NCI-H524 treated with DMSO at 0.1 percent for 48 hours (cell line): Measurements from ENCODE around the gene FOSL1.
"Not testable (repeated sequence)": the region's sequence is repeated elsewhere in the genome, so short reads cannot be mapped to it uniquely, and the experiment has no call there.

Experiments
- DNase-seq: peaks from one replicate; lab custom pipeline; 2025; lab: John Stamatoyannopoulos, UW

Gene FOSL1

DNA sequence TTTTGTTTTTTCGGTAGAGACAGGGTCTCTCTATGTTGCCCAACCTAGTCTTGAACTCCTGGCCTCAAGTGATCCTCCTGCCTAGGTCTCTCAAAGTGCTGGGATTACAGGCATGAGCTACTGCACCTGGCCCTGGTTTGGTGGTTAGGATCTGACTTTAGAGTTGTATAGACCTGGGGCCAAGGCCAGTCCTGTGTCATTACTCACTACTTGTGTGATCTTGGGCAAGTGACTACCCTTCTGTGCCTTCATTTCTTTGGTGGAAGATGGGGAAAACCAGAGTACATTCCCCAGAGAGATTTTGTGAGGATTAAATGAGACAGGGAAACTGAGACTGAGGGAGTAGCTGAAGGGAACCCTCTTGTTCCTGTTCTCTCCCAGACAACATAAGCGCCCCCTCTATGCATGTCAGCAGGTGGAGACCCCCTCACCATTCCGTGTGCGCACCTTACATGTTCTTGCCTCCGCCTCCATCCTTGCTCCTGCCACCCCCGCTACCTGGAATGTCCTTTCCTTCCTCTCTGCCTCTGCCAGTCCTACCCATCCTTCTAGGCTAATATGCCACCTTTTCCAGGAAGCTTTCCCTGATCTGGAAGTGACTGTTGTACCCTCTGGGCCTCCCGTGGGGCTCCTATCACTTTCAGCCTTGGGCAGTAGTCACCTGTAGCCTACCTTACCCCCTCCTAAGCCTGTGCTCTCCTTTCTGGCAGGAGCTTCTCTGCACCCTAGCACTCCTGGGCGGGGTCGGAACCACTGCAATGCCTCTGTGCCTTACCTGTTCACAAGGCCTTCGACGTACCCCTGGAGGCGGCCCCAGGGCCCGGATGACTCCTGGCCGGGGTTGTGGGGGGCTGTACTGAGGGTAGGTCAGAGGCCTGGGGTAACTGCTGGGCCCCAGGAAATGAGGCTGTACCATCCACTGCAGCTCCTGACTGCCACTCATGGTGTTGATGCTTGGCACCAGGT, 3.9 kb downstream of the FOSL1 start:
- DNase-seq, result no peak

DNA sequence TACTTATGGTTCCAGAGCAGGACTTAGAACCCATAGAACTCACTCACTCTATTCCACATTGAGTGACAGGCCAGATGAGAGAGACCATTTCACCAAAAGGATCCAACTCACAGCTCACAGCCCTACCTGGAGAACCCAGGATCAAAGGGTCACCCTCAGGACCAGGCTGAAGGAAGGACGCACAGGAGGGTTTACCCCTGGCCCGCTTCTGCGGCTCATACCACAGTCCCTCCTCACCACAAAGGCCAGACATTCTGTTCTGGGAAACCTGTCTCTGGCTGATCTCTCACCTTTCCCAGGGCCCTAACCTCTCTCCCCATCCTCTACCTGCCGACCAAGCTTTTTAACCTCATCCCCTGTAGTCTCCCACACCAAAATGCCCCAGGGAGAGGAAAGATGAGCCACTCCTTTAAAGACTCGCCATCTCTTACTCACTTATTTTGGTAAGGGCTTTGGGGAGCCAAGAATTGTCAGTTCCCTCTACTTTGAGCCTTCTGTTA, 4.7 kb downstream of the FOSL1 start:
- DNase-seq, result no peak

DNA sequence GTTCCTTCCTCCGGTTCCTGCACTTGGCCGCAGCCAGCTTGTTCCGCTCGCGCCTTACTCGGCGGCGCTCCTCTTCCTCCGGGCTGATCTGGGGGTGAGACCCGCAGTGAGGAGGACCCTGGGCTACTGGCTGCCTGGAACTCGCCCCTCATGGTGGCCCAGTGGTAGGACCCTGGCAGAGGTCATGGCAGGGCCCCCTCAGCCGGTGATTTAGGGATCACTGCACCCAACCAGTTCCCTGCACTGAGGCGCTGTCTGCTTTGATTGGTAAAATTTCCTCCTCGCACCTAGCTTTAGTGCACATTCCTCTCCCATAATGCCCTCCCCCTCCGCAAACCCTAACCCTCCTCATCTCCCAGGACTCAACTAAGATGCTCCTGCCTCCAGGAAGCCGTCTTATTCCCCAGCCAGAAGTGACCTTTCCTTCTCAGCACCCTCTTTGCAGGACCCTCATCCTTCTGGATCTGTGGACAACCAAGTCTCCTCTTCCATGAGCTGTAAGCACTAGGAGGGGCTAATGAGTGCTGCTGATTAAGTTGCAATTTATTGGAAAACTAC, 6.1 kb downstream of the FOSL1 start:
- DNase-seq, result no peak

DNA sequence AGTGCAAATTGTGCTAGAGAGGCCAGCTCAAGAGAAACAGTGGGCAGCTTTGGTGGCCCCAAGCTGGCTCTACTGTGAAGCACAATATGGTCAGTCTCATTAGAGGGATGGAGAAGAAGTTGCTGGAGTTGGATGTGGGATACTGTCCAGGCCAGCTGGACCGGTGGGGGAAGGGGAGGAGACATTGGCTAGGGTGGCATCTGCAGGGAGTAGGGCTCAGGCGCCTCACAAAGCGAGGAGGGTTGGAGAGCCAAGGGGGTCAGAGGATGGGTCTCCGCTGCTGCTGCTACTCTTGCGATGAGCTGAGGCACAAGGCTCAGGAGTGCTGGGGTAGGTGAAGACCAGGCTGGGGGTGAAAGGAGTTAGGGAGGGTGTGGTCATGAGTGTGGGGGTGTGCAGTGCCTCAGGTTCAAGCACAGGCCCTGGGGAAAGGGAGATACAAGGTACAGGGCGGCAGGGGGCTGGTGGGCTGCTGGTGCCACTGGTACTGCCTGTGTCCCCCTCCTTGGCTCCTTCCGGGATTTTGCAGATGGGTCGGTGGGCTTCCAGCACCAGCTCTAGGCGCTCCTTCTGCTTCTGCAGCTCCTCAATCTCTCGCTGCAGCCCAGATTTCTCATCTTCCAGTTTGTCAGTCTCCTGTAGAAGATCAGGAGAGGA, 7.4 kb downstream of the FOSL1 start:
- no peak for DNase-seq

GRCh38 chr11:65892137-65892540, 8.0 kb downstream of the FOSL1 start:
- not testable (repeated sequence) for DNase-seq

- no peak for DNase-seq
These were observed 8.7 kb downstream of the FOSL1 start for GRCh38 chr11:65891219-65892136.

GRCh38 chr11:65890324-65891218, 9.6 kb downstream of the FOSL1 start, which contains the start of gene CCDC85B:
Gene CCDC85B, plus strand, starts transcription at chr11:65890673. Its CDS starts 111 bp downstream, at chr11:65890784.
- peak; percentile 60 for DNase-seq

DNA sequence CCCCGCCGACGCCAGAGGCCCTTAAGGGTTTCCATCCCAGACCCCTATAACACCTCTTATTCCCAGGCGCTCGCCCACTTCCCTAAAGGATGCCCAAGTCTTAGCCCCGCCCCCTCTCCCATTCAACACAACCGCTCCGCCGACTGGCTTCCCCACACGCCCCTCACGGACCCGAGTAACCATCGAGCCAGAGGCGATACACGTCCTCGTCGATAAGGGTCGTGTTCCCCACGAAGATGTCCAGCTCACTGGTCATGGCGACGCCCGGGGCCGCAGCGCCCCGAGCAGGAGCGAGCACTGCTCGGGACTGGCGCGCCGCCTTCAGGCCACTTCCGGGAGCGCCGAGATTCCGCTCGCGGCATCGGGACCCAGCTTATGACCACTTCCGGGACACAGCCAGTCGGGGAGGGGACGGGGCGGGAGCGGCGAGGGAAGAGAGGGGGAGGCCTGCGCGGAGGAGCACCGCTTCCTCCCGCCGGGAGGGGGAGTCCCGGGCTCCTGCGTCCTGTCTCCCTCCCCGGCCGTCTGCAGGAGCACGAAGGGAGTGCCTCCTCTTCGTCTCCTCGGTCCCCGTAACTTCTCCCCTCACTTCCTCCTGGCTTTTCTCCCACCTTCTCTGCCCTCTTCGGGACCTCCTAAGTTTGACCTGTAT, 11.9 kb downstream of the FOSL1 start, which contains the start of gene FIBP:
Gene FIBP, minus strand, starts transcription at position 309 of the 652 bp plus-strand sequence. Its CDS starts 53 bp downstream, at position 256.
- DNase-seq, result peak; percentile 70

DNA sequence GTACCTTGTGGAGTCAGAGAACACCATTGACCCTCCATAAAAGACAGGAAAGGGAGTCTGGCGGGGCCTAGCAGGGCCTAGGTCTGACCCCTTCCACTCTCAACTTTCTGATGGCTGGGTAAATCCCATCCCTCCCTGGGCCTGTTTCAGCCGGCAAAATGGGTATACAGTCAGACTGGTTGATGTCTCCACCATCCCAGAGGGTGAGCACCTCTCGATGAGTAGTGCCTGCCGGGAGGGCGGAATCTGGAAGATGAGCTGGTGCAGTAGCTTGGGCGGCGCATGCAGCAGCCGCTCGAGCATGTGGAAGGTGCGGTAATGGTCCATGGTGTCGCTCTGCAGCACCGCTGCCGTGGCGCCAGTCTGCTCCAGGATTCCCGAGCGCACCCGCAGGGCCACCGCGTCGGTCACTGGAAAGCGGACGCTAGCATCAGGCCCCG, 12.4 kb downstream of the FOSL1 start:
- no peak for DNase-seq

DNA sequence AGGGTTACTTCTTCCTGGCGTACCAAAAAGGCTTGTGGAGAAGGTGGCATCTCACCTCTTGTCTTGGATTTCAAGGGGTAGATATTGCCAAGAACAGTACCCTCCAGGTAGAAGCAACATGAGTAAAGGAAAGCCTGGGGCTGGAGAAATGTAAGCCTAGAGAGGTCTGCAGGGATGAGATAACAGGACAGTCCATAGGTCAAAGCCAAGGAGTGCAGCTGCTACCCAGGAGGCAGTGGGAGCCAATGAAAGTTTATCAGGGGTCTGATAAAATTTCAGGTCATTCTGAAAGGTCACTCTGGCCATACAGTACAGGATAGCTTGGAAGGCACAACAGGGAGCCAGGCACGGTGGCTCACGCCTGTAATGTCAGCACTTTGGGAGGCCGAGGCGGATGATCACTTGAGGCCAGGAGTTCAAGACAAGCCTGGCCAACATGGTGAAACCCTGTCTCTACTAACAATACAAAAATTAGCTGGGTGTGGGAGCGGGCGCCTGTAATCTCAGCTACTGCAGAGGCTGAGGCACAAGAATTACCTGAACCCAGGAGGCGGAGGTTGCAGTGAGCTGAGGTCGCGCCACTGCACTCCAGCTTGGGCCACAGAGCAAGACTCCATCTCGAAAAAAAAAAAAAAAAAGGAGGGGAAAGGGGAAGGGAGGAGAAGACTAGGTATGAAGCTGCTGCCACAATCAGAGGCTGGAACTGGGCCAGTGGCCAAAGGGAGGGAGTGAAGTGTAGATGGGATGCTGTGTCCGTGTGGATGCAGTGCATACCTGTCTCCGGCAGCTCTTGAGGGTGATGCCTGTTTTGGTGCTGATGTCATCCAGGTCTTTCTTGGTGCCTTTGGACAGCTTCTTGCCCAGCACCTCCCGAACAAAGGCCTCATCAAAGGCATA, 13.1 kb downstream of the FOSL1 start:
- DNase-seq, result no peak

GRCh38 chr11:65885808-65886536, 14.2 kb downstream of the FOSL1 start:
- no peak for DNase-seq

DNA sequence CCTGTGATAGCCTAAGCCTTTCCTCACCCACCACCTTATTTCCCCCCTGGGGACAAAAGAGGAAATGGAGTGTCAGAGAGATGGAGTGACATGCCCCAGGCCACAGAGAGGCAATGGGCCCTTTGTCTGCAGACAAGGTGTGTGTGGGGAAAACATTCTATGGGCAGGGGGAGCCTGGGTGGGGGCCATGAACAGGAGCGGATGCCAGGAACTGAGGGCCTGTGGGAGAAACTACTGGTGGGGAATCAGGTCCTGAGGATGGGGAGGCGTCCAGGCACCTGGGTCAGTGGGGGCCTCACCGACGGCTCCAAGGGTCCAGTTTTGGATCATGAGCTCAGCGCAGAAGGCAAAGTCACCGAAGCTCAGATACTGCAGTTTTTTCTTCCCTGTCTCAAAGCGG, 15.0 kb downstream of the FOSL1 start:
- no peak for DNase-seq

DNA sequence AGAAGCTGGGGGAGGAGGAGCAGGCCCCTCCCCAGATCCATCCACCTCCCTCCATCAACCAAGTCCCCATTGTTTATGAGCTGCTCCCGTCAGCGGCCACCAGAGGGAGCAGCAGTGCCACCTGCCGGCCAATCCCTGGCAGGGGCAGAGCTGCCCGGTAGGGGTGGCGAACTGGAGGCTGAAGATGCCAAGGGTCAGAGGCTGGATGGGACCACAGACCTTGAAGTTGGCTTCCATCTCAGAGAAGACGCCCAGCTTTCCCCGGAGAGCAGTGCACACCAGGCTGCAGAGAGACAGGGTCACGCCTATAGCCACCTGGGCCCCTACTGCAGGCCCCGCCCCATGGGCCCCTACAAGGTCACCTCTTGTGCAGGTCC, 15.5 kb downstream of the FOSL1 start:
- no peak for DNase-seq

- DNase-seq, result no peak
These were observed 16.1 kb downstream of the FOSL1 start for GRCh38 chr11:65883786-65884715.

DNA sequence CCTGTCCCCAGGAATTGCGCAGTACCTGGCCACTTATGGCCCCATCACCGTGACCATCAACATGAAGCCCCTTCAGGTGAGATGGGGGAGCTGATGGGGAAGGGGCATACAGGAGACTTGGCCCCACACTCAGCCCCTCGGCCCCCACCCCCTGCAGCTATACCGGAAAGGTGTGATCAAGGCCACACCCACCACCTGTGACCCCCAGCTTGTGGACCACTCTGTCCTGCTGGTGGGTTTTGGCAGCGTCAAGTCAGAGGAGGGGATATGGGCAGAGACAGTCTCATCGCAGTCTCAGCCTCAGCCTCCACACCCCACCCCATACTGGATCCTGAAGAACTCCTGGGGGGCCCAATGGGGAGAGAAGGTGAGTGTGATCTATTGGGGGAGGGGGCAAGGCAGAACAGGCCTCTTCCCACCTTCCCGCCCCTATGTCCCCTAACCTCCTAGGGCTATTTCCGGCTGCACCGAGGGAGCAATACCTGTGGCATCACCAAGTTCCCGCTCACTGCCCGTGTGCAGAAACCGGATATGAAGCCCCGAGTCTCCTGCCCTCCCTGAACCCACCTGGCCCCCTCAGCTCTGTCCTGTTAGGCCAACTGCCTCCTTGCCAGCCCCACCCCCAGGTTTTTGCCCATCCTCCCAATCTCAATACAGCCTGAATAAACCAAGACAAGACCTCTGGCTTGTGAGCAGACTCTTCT, 17.0 kb downstream of the FOSL1 start:
- DNase-seq, result no peak
